Mesendoderm (in vitro differentiated cells): ENCODE results near the gene SRMS.

Experiments used
- DNase-seq: peaks from one replicate; pipeline ENCODE4 v3.0.0; 2013
- H2AK5ac ChIP-seq: 2 replicates; pipeline ENCODE4 v1.6.1; 2013; ENCODE audit warnings: low read length, inconsistent platforms
- H2BK120ac ChIP-seq: 2 replicates; pipeline ENCODE4 v1.6.1; 2013; ENCODE audit warnings: low read depth, mild to moderate bottlenecking, low read length, moderate library complexity, mixed read lengths
- H2BK15ac ChIP-seq: replicated peaks from 2 replicates; pipeline ENCODE4 v1.6.1; 2013; ENCODE audit warnings: low read depth, mild to moderate bottlenecking, moderate library complexity
- H2BK5ac ChIP-seq: 2 replicates; pipeline ENCODE4 v1.6.1; 2013; ENCODE audit warnings: low read length, inconsistent platforms
- H3K18ac ChIP-seq: 2 replicates; pipeline ENCODE4 v1.6.1; 2013; ENCODE audit warnings: mild to moderate bottlenecking, low read length, mixed read lengths
- H3K23ac ChIP-seq: one replicate; pipeline ENCODE4 v1.6.1; 2013; ENCODE audit warnings: low read length
- H3K27ac ChIP-seq: 2 replicates; pipeline ENCODE4 v1.5.1; 2013; ENCODE audit warnings: low read depth, mild to moderate bottlenecking, inconsistent platforms, low read length, moderate library complexity
- H3K27me3 ChIP-seq: 2 replicates; pipeline ENCODE4 v1.6.1; 2013; ENCODE audit warnings: low read length, control low read depth, mild to moderate bottlenecking, inconsistent platforms; ENCODE audit not compliant: insufficient read depth, poor library complexity
- H3K36me3 ChIP-seq: 2 replicates; pipeline ENCODE4 v1.6.1; 2013; ENCODE audit warnings: low read length, inconsistent platforms; ENCODE audit not compliant: control insufficient read depth, insufficient read depth
- H3K4ac ChIP-seq: one replicate; pipeline ENCODE4 v1.6.1; 2013; ENCODE audit warnings: low read depth, mild to moderate bottlenecking, low read length, moderate library complexity
- H3K4me1 ChIP-seq: 2 replicates; pipeline ENCODE4 v1.6.1; 2013; ENCODE audit warnings: low read depth, low read length, inconsistent platforms; ENCODE audit not compliant: control insufficient read depth
- H3K4me2 ChIP-seq: 2 replicates; pipeline ENCODE4 v1.6.1; 2013; ENCODE audit warnings: low read length
- H3K4me3 ChIP-seq: 2 replicates; pipeline ENCODE4 v1.5.1; 2013; ENCODE audit warnings: mild to moderate bottlenecking, low read length
- H3K56ac ChIP-seq: one replicate; pipeline ENCODE4 v1.6.1; 2013; ENCODE audit warnings: low read length
- H3K79me1 ChIP-seq: 2 replicates; pipeline ENCODE4 v1.6.1; 2013; ENCODE audit warnings: low read length, inconsistent platforms
- H3K79me2 ChIP-seq: 2 replicates; pipeline ENCODE4 v1.6.1; 2013; ENCODE audit warnings: mild to moderate bottlenecking, low read length; ENCODE audit not compliant: control insufficient read depth, insufficient read depth
- H3K9ac ChIP-seq: 2 replicates; pipeline ENCODE4 v1.6.1; 2013; ENCODE audit warnings: low read length, inconsistent platforms
- H4K5ac ChIP-seq: one replicate; pipeline ENCODE4 v1.6.1; 2013; ENCODE audit warnings: low read length
- H4K8ac ChIP-seq: one replicate; pipeline ENCODE4 v1.6.1; 2013; ENCODE audit warnings: low read depth, mild to moderate bottlenecking, control low read depth, low read length, moderate library complexity
- WGBS: extraction: QIAGEN DNeasy Blood & Tissue Kit; methylation state at CpG from one replicate; pipeline ENCODE4 v1.1.7; 2013; ENCODE audit warnings: low lambda C conversion rate, missing lambda C conversion rate; ENCODE audit not compliant: insufficient coverage; ENCODE audit errors: extremely low coverage; 5-methylcytosine and 5-hydroxymethylcytosine counted together

The SRMS gene

DNA sequence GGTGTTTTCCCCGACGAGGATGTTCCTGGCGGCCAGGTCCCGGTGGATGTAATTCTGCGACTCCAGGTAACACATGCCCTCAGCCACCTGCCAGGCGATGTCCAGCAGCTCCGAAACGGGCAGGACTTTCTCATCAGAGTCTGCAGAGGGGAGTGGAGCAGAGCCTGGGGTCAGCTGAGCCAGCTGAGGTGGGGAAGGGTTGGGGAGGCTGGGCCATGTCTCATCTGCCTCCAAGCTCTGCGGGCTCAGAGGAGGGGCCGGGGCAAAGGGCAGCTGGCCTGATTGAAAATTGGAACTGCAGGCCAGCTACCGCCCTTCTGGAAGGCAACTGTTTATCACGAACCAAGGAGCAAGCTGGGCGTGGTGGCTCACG lies 16.8 kb downstream of the SRMS start:
- no peak overlapping the region for H3K4me3 ChIP-seq
- WGBS: no CpG with 5 or more reads among the region's 14 CpGs
- H2BK5ac ChIP-seq: no peak overlapping the region
- H2AK5ac ChIP-seq: no peak overlapping the region
- H3K27me3 ChIP-seq: no peaks in the 10 kb centered on the region
- H4K8ac ChIP-seq: no peak overlapping the region
- no peak overlapping the region for H3K9ac ChIP-seq
- H3K18ac ChIP-seq: no peak overlapping the region
- no peaks in the 10 kb centered on the region for H3K36me3 ChIP-seq
- H3K27ac ChIP-seq: no peak overlapping the region
- H2BK15ac ChIP-seq: no peak overlapping the region
- H3K79me2 ChIP-seq: no peaks in the 10 kb centered on the region
- no peak overlapping the region for H3K23ac ChIP-seq
- no peak overlapping the region for H3K4ac ChIP-seq
- no peak for DNase-seq
- no peak overlapping the region for H3K56ac ChIP-seq
- H3K79me1 ChIP-seq: no peaks in the 10 kb centered on the region
- H4K5ac ChIP-seq: no peak overlapping the region
- H2BK120ac ChIP-seq: no peak overlapping the region
- H3K4me2 ChIP-seq: no peak overlapping the region
- no peaks in the 10 kb centered on the region for H3K4me1 ChIP-seq

GRCh38 chr20:63529861-63530787 lies 17.4 kb downstream of the SRMS start:
- Histone ChIP-seq H2AK5ac (no peak overlapping the region), H2BK120ac (no peak overlapping the region), H3K18ac (no peak overlapping the region), H3K4ac (no peak overlapping the region), H3K4me3 (no peak overlapping the region), H3K27me3 (no peaks in the 10 kb centered on the region), H3K23ac (no peak overlapping the region), H3K36me3 (no peaks in the 10 kb centered on the region), H3K27ac (no peak overlapping the region), H2BK15ac (no peak overlapping the region), H3K4me1 (no peaks in the 10 kb centered on the region), H3K4me2 (no peak overlapping the region), H3K9ac (no peak overlapping the region), H4K5ac (no peak overlapping the region), H4K8ac (no peak overlapping the region), H2BK5ac (no peak overlapping the region), H3K56ac (no peak overlapping the region), H3K79me1 (no peaks in the 10 kb centered on the region), H3K79me2 (no peaks in the 10 kb centered on the region)
- no peak for DNase-seq
- no CpG with 5 or more reads among the region's 39 CpGs for WGBS

GRCh38 chr20:63529180-63529860 lies 18.2 kb downstream of the SRMS start:
- Histone ChIP-seq H3K79me2 (no peaks in the 10 kb centered on the region), H2BK15ac (no peak overlapping the region), H3K23ac (no peak overlapping the region), H3K36me3 (no peaks in the 10 kb centered on the region), H3K4me1 (no peaks in the 10 kb centered on the region), H3K4me2 (no peak overlapping the region), H3K27me3 (no peaks in the 10 kb centered on the region), H3K4me3 (no peak overlapping the region), H3K4ac (no peak overlapping the region), H3K56ac (no peak overlapping the region), H2BK120ac (no peak overlapping the region), H4K5ac (no peak overlapping the region), H4K8ac (no peak overlapping the region), H3K79me1 (no peaks in the 10 kb centered on the region), H3K27ac (no peak overlapping the region), H2BK5ac (no peak overlapping the region), H3K18ac (no peak overlapping the region), H2AK5ac (no peak overlapping the region), H3K9ac (no peak overlapping the region)
- no CpG with 5 or more reads among the region's 27 CpGs for WGBS
- no peak for DNase-seq

DNA sequence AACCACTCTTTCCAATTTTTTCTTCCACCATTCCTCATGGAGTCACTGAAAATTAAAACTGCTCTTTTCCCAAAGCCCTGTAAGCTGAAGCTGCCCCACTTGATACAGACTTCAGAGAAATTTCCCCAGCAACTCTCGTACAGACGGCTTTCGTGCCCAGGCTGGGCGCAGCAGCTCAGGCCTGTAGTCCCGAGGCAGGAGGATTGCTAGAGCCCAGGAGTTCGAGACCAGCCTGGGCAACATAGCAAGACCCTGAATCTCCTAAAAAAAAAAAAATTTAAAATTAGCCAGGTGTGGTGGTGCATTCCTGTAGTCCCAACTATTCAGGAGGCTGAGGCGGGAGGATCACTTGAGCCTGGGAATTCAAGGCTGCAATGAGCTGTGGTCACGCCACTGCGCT lies 20.4 kb downstream of the SRMS start:
- Histone ChIP-seq H2AK5ac (no peak overlapping the region), H3K4me3 (no peak overlapping the region), H3K4me2 (no peak overlapping the region), H3K79me1 (peaks cover 5% of the 10 kb centered on the region), H3K27ac (no peak overlapping the region), H3K9ac (no peak overlapping the region), H3K36me3 (no peaks in the 10 kb centered on the region), H4K8ac (no peak overlapping the region), H2BK15ac (no peak overlapping the region), H3K4me1 (no peaks in the 10 kb centered on the region), H3K79me2 (no peaks in the 10 kb centered on the region), H3K18ac (no peak overlapping the region), H2BK5ac (no peak overlapping the region), H4K5ac (no peak overlapping the region), H2BK120ac (no peak overlapping the region), H3K56ac (no peak overlapping the region), H3K23ac (no peak overlapping the region), H3K27me3 (no peaks in the 10 kb centered on the region), H3K4ac (no peak overlapping the region)
- no CpG with 5 or more reads among the region's 9 CpGs for WGBS
- no peak for DNase-seq

DNA sequence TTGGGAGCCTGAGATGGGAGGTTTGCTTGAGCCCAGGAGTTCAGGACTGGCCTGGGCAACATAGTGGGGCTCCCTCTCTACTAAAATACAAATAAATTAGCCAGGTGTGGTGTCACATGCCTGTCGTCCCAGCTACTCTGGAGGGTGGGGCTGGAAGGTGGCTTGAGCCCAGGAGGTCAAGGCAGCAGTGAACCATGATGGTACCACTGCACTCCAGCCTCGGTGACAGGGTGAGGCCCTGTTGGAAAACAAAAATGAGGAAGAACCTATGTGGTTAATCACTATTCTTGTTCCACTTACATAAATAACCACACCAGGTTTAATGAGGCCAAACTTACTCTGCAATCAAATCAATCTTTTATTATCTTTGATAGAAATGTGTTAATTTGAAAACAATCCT lies 21.6 kb downstream of the SRMS start:
- Histone ChIP-seq H3K79me1 (peaks cover 12% of the 10 kb centered on the region), H3K27ac (no peak overlapping the region), H2AK5ac (no peak overlapping the region), H3K27me3 (no peaks in the 10 kb centered on the region), H2BK15ac (no peak overlapping the region), H2BK120ac (no peak overlapping the region), H3K56ac (no peak overlapping the region), H3K4me3 (no peak overlapping the region), H3K4me2 (no peak overlapping the region), H4K5ac (no peak overlapping the region), H3K18ac (no peak overlapping the region), H4K8ac (no peak overlapping the region), H3K23ac (no peak overlapping the region), H3K4ac (no peak overlapping the region), H3K36me3 (no peaks in the 10 kb centered on the region), H3K79me2 (peaks cover 4% of the 10 kb centered on the region), H2BK5ac (no peak overlapping the region), H3K9ac (no peak overlapping the region), H3K4me1 (no peaks in the 10 kb centered on the region)
- no CpG with 5 or more reads among the region's 2 CpGs for WGBS
- no peak for DNase-seq
